Stimulated activated CD4-positive, alpha-beta T cell treated with anti-CD3 and anti-CD28 coated beads, Interleukin-1b, Interleukin-23, amount 100 ng/mL, for 1 hour (primary cell): ENCODE data around the gene GLT6D1.
"Not testable (repeated sequence)": the region's sequence is repeated elsewhere in the genome, so short reads cannot be mapped to it uniquely, and the experiment has no call there.

Experiments used
- DNase-seq, 2 donors: peaks; one replicate each; pipeline ENCODE4 v3.0.0-alpha.2; 2020; ENCODE audit warnings: low read depth in 2 of 2

The GLT6D1 gene, protein sequence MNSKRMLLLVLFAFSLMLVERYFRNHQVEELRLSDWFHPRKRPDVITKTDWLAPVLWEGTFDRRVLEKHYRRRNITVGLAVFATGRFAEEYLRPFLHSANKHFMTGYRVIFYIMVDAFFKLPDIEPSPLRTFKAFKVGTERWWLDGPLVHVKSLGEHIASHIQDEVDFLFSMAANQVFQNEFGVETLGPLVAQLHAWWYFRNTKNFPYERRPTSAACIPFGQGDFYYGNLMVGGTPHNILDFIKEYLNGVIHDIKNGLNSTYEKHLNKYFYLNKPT

DNA sequence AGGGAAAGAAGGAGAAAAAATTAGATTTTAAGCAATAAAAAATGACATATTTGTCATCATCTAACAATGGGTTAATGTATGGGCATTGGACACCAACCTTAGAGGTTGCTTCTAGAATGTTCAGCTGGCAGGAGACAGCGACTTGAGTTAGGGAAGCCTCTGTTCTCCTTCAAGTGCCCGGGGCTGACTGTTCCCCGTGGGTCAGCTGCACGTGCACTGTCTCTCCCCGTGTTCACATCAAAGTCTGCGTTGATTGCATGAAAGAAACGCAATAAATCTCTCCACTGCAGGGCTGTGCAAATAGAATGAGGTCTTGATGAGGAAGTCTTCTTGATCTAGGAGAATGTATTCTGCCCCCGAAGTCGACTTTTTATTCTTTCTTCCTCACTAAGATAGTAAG is at the start of gene GLT6D1:
Gene GLT6D1, minus strand, starts transcription at position 345 of the 400 bp plus-strand sequence. CDS start 353 bp downstream, outside the sequence.
- no peak for DNase-seq

DNA sequence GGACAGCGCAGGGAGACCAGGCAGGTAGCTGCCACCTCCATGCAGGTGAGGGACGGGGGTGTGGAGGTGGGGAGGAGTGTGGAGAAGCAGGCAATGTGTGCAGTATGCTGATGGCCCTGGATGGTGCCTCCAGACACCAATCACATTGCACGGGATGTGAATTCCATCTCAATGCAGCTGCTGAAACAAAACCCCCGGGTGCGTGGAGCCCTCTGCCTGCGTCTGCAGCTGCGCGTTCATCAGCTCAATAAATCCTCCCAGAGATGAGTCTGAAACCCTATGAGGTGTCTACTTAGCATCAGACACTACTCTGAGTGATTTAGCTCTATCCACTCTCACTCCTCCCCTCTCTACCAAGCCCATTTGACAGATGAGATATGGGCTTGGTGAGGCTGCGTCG is 49.7 kb upstream of the GLT6D1 start:
- DNase-seq = no peak

DNA sequence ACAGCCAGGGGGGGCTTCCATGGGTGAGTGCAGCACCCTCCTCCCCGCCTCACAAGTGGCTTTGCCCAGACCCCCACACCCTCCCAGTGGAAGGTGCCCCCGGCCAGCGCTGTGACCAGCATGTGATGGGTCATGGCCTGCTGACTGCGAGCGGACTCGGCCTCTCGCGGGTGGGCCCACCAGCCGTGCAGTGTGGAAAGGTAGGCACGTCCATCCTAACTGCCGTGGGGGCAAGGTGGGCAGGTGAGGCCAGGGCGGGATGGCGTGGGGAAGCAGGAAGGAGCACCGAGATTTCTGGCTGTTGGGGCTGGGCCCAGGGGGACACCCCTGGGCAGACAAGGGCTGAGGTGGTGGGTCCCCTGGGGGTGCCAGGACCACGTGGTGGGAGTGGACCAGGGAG is 47.9 kb upstream of the GLT6D1 start:
- DNase-seq = no peak

DNA sequence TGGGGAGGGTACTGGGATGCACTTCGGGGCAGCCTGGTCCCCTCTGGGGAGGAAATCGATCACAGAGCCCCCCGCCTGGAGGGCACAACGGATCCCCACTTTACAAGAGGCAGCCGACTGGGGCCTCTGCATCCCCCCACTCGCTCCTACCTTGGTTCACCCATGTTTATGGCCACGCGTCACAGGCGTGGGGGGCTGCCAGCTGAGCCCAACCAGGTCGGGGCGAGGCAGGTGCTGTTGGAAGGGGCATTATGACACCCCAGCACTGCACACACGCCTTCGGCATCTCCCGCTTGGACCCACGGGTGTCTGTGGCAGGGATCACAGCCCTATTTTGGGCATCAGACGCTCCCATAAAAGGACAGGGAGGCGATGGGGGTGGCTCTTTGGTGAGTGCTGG is 45.4 kb upstream of the GLT6D1 start:
- DNase-seq = no peak

DNA sequence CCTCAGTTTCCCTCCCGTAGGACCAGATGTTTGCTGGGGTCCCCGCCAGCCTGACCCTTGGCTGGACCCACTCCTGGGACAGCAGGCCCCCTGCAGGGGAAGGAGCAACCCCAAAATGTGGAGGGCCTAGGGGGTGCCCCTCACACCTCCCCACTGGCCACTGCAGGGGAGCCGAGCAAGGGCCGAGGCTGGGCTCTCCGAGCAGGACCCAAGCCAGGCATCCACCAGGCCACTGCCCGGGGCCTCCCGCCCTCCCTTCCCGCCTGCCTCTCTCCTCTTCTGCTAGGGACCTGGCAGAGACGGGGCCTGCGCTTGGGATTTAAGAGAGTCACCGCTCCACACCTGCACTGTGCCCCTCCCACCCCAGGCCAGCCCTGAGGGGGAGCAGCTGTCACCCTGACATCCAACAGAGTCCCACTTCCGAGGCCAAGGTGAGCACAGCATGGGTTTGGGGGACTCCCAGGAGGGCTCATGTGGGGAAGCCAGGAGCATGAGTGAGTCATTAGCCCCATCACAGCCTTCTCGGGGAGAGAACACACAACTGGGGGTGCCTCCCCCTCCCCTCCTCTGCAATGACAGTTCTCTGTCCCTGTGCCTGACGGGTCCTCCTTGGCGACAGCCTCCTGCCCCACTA is 44.2 kb upstream of the GLT6D1 start:
- no peak for DNase-seq

DNA sequence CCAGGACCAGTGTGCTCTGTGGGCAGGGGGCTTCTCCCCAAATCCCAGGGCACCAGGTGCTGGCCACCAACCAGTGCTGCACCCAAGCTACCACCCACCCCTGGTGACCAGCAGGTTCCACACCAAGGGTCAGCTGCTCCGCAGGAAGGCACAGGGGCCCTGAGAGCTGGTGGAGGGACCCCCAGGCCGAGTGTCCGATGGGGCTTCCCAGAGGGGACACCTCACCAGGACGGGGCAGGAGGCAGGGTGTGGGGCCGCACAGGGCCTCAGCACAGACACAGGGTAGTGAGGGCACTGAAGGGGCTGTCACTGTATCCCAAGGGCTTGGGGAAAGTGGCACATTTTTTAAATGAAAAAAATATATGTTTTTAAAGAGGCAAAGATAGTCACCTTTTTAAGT is 41.8 kb upstream of the GLT6D1 start:
- no peak for DNase-seq

DNA sequence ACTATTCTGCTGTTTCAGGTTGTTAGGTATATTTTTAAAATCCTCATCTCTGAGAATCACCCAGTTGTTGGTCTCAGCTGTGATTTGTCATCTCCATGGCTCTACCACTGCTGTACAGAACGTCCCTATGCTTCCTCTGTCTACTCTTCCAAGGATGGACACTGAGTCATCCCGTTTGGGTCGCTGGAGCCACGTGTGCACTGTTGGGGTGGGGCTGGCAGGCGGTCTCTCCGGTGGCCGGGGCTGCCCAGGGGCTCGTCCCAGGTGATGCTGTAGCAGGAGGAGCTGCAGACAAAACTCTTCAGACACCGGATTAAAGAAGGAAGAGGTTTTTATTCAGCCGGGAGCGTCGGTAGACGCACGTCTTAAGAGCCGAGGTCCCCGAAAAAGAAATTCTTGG is 40.7 kb upstream of the GLT6D1 start:
- no peak for DNase-seq

DNA sequence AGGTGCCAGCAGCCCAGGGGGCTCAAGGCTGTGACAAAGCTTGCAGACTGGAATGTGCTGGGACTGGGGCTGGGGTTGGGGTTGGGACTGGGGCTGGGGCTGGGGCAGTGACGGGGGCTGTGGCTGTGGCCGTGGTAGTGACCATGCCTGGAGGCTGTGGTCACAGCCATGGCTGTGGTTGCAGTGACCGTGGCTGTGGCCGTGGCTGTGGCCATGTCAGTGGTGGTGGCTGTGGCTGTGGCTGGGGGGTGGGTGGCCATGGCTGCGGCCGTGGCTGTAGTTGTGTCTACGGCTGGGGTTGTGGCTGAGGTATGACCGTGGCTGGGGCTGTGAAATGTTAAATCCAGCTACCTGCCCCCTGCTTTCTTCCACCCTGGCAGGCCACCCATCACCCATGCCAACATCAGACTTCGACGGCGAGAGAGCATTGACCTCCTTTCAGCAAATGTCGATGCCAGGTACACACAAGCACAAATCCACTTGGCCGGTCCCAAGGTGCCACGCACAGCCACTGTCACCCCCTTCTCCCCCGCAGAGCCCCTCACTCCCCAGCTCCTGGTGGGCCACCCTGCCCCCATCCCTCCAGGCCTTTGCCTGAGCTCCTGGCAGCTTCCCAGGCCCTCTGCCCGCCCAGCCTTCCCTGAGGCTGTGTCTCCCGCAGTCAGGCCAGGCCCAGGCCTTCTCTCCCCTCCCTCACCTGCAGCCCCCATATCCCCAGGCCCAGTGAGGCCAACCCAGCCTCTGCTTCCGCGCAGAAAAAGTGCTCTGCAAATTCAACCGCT is 39.1 kb upstream of the GLT6D1 start:
- no peak for DNase-seq

DNA sequence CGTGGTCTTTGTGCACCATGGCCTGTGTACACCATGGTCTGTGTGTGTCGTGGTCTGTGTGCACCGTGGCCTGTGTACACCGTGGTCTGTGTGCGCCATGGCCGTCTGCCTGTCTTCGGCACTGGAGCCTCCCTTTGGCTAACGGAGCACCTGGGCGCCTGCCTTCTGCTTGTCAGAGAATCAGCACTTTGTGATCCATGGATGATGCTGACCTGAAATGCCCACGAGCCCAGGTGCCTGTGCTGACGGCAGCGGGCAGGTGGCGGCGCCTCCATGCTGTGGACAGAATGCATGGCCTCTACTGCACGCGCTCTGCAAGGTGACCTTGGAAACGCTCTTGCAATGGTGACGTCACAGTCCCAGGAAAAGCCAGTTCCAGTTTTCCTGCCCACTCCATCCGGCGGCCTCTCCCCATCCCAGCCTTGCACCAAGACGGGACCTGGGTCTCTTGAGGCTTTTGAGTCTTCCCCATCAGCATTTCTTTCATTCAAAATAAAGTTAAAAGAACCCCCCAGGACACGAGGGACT is 38.4 kb upstream of the GLT6D1 start:
- DNase-seq = no peak

DNA sequence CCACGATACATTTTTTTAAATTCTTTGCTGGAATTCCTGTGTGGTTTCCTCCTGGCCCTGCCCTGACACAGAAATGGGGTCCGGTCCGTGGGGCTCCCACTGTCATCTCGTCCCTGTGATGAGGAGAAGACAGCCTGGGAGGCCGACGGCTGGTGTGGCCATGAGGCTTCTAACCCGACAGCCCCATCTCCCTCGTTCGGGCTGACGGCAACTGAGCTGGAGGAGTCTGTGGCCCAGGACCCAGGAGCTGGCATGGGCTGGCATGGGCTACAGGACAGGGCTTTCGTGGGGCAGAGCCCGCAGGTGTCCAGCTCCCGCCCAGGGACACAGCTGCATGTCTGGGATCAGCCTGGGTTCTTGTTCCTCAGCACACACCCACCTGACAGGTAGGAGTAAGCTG is 37.6 kb upstream of the GLT6D1 start:
- no peak for DNase-seq

DNA sequence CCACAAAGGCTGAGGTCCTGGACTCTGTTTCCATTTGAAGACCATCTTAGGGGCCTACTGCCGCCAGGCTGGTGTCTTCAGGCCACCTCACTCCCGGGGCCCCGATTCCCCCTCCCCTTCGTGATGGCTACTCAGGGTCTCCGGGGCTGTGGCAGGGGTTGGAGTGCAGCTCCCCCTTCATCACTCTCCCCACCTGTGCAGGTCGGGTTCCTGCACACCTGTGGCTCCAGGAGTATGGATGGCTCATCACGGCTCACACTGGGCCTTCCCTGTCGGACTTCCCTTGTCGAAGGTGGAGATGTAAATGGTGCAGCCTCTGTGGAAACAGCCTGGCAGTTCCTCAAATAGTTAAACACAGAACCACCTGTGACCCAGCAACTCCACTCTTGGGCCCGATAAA is 35.6 kb upstream of the GLT6D1 start:
- DNase-seq = no peak

DNA sequence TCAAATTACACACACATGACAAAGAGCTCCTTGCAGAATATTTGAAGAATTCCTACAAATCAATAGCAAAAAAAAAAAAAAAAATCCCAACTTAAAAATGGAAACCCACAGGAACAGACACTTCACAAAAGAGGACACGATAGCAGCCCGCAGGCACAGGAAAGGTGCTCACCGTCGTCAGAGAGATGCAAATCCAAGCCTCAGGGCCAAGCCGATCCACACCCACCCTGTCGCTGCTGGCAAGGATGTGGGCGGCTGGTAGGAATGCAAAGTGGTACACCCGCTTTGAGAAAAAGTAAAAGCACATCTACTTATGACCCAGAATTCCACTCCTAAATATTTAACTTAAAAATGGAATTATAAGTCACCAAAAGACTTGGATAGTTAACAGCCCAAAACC is 34.6 kb upstream of the GLT6D1 start:
- no peak for DNase-seq

DNA sequence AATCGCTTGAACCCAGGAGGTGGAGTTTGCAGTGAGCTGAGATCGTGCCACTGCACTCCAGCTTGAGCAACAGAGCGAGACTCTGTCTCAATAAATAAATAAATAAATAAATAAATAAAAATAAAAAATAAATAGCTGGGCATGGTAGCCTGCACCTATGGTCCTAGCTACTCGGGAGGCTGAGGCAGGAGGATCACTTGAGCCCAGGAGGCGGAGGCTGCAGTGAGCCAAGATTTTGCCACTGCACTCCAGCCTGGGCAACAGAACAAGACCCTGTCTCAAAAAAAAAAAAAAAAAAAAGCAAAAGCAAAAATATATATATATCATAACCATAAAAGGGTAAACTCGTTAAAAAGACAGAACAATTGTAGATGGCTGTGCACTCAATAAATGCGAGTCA is 33.4 kb upstream of the GLT6D1 start:
- not testable (repeated sequence) for DNase-seq

DNA sequence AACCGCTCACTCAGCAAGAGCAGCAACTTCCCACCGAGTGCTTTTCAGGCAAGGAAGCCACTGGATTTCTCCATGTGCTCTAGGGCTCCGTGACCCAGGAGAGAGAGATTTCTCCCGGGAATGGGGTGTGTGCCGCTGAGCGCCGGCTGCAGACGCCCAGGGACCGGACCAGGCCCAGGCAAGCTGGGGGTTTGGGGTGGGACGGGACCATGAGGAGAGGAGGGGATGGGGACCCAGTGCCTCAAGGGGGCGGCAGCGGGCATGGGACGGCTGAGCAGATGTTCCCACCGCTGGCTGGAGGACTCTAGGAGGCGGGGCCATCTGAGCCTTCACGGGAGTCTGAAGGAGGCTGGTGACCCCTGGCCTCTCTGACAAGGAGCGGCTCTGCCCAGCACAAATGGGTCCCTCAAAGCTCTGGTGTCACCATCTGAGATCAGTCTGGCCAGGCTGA is 32.3 kb upstream of the GLT6D1 start:
- DNase-seq = no peak

DNA sequence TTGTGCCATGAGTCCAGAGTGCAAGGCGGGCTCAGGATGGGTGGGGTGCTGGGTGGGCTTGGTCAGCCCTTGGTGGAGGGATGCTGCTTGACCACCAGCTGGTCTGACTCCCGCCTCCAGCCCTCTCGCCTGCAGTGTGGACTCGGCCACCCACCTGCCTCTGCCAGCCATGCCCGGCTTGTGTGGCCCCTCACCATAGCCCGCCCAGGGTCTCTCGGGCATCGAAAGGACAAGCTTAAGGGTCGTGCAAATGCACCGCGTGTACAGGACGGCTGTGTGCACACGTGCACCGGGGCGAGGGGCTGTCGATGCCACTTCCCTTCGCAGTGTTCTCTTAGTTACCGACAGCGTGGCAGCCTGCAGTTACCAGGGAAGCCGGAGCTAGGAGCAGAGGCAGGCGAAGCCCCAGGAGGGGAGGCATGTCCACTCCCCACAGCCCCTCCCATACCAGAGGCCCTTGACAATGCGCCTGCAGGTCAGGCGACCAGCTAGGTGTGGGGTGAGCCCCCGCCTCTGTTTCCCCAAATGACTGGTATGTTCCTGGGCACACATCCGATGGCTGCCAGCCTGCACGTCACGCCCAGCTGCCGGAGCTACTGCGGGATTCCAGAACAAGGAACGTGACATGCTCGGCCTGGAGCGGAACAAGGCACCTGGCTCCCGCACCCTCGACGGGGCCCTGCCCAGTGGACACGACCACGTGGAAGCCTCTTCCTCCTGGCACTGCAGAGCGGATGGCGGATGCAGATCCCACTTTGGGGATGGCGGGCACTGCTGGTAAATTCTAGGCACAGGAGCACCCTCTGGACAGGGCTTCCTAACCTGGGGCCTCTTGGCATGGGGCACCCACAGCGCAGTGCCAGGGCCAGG is 31.6 kb upstream of the GLT6D1 start:
- no peak for DNase-seq

DNA sequence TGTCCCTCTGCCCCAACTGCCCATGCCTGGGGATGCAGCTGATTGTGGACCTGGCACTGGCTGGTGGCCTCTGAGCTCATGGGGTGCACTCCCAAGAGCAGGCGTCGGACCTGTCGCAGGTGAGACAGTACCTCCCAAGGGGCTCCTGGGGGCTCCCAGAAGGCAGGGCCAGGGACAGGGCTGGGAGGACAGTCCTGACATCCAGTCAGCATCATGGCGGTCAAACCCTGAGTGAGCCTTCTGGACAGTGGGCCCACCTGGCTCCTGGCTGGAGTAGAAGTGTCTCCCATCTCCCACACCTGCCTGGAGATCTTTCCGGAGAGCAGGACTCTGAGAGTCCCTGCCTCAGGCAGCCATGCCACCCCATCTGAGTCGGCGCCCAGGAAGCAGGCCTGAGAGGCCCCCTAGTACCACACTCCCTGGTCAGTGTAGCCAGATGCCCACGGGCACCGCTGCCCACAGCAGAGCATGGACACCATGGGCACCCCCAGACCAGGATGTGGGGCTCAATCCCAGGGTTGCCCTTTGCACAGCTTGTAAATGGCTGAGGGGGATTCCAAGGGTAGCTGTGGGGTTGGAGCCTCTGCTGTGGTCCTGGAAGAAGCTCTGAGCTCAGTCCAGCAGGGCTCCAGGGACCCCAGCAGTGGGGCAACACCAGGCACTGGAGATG is 30.4 kb upstream of the GLT6D1 start:
- no peak for DNase-seq

DNA sequence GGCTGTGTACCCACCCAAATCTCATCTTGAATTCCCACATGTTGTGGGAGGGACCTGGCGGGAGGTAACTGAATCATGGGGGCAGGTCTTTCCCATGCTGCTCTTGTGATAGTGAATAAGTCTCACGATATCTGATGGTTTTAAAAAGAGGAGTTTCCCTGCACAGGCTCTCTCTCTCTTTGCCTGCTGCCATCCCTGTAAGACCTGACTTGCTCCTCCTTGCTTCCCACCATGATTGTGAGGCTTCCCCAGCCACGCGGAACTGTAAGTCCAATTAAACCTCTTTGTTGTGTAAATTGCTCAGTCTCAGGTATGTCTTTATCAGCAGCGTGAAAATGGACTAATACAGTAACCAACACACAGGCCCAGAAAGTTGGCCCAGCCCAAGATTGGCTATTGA is 29.7 kb upstream of the GLT6D1 start:
- not testable (repeated sequence) for DNase-seq

DNA sequence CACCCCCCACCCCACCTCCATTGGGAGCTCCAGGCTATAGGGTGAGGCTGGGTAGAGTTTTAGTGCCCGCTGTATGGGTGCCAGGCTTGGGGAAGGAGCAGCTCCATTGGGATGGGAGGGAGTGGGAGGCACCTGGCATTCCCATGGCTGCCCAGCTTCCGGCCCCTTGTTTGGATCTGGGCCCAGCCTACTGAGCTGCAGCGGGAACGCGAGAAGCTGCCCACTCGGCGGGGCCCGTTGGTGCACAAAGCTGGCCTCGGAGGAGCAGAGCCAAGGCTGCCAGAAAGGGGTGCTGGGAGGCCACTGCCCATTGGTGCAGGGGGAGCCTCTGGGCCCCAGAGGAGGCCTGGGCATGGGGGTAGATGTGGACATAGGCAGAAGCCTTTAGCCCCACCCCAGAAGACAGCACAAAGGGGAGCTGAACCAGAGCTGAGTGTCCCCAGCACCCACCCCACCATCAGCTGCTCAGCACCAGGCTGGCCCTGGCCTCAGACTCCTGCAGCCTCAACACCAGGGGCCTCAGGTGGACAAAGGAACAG is 28.2 kb upstream of the GLT6D1 start:
- DNase-seq = no peak

DNA sequence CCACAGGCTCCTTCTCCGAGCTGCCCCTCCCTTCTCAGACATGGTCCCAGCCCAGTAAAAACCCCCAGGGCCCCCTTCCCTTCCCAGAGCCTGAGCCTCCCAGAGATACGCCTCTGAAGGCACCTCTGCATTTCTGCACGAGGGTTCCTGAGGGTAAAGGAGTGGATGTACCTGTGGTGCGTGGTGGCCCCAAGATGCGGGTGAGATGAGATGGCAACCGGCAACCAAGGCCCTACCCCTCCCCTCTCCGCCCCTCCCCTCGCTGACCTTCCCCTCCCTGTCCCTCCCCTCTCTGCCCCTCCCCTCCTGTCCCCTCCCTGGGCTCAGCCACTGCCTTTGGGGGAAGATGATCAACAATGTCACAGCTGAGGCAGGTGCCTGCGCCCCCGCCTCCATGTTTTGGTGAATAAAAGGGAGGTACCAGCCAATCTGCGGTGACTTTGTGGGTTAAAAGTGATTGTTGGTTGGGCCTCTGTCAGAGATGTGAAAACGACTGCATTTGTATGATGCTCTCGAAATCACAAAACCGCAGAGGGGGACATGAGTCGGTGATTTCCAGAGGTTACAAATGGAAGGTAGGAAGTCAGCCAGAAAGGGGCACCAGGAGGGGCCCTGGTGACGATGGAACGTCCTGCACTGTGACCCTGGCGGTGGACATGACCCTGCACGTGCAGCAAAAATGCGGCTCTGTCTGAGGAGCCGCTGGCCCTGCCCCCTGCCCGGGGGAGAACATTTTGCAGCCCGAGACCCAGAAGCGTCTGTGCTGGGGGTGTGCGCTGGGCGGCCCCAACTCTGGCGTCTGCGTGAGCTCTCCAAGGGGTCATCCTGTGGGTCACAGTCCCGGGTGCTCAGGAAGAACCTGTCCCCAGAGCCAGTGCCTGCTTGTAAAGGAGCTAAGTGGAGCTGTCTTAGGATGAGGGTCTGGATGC is 27.5 kb upstream of the GLT6D1 start:
- DNase-seq = no peak

DNA sequence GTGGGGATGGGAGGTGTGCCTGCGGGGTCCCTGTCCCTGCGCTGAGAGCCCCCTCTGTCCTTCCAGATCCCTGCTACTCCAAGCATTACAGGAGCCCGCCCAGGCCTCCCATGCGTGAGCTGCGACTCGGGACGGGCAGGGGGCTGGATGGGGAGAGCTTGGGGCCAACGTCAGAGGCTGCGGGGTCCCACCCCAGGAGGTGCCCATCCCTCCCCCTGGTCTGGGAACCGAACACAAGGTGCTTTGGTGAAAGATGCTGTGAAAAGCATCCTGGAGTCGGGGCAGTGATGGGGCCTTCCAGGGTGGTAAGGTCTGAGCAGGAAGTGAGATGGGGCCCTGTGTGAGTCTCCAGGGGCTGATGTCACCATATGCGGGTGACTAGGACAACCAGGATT is 26.5 kb upstream of the GLT6D1 start:
- no peak for DNase-seq
